Measurements from ENCODE around the gene TOE1. TPM values are rescaled to one million over a fixed set of nuclear protein-coding genes. Genes with fewer than 3 reads are reported as not detected.

Gene TOE1
- total RNA-seq, 1 donor from 2014 or later, result 4.3 TPM

DNA sequence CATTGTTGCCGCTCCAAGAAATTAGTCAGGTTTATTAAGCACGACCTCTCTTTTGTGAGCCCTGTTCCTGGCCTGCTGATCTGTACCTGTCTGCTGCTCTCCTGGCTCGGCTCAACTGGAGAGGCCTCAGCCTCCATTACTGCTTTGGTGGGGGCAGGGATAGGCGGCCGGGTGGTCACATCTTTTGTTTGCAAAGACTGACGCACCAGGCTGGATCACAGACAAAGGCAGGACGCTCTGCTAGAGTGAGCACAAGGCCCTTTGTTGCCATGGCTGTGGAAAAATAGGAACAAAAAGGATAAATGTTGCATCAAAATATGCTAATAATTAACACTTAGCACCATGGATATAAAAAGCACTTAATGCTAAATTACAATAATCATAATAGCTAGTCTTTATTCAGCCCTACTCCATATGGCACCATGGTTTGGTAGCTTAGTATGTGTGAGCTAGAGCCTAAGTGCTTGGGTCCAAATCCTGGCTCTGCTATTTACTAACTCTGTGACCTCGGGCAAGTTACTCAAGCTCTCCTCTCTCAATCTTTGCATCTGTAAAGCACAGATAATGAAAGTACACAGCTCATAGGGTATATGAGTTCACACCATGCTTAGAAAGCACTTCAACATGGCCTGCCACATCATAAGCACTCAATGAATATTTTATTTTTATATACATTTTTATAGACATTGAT lies 42.2 kb upstream of the TOE1 start:
- peak overlapping the region; percentile 26 for H2AFZ ChIP-seq (ENCODE audit: low read depth, low read length)
- H3K27ac Mint-ChIP-seq (ENCODE audit: unreplicated experiment), result no peak overlapping the region
- DNase-seq (ENCODE audit: low read depth), result no peak
- TF ChIP-seq, protein P1, sequence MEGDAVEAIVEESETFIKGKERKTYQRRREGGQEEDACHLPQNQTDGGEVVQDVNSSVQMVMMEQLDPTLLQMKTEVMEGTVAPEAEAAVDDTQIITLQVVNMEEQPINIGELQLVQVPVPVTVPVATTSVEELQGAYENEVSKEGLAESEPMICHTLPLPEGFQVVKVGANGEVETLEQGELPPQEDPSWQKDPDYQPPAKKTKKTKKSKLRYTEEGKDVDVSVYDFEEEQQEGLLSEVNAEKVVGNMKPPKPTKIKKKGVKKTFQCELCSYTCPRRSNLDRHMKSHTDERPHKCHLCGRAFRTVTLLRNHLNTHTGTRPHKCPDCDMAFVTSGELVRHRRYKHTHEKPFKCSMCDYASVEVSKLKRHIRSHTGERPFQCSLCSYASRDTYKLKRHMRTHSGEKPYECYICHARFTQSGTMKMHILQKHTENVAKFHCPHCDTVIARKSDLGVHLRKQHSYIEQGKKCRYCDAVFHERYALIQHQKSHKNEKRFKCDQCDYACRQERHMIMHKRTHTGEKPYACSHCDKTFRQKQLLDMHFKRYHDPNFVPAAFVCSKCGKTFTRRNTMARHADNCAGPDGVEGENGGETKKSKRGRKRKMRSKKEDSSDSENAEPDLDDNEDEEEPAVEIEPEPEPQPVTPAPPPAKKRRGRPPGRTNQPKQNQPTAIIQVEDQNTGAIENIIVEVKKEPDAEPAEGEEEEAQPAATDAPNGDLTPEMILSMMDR (IDR thresholded peaks at IDR 0.05; ENCODE audit: insufficient read depth, low read depth, low read length), result no peak
- no peak for TF ChIP-seq EZH2 (IDR thresholded peaks at IDR 0.05; ENCODE audit: insufficient read depth, low read length)
- H3K4me3 Mint-ChIP-seq (ENCODE audit: unreplicated experiment), result no peak overlapping the region
- H3K9me3 Mint-ChIP-seq (ENCODE audit: unreplicated experiment), result no peaks in the 10 kb centered on the region
- no peak overlapping the region for H3K4me2 ChIP-seq (ENCODE audit: low read length)
- H3K4me1 ChIP-seq (ENCODE audit: insufficient read depth, low read length), result no peaks in the 10 kb centered on the region
- peaks cover 8% of the 10 kb centered on the region for H3K27me3 Mint-ChIP-seq (ENCODE audit: low read depth, unreplicated experiment)
- no peak overlapping the region for H3K9ac ChIP-seq (ENCODE audit: low read length)
- peaks cover 4% of the 10 kb centered on the region for H3K36me3 Mint-ChIP-seq (ENCODE audit: low read depth, unreplicated experiment)
- H3K79me2 ChIP-seq (ENCODE audit: insufficient read depth, low read length), result no peaks in the 10 kb centered on the region
- H3K27me3 ChIP-seq (ENCODE audit: insufficient read depth, low read length), result no peaks in the 10 kb centered on the region
- no peaks in the 10 kb centered on the region for H3K4me1 Mint-ChIP-seq (ENCODE audit: low read depth, unreplicated experiment)
- no peak overlapping the region for H3K4me3 ChIP-seq (ENCODE audit: insufficient read depth, low read depth, low read length)
- no peaks in the 10 kb centered on the region for H3K36me3 ChIP-seq (ENCODE audit: insufficient read depth, low read length)
- no peak overlapping the region for H3K27ac ChIP-seq (ENCODE audit: low read depth, low read length)
- H4K20me1 ChIP-seq (ENCODE audit: insufficient read depth, low read length), result no peaks in the 10 kb centered on the region
- FAIRE-seq, result no peak
- no peaks in the 10 kb centered on the region for H3K9me3 ChIP-seq (ENCODE audit: insufficient read depth, low read depth, low read length)

DNA sequence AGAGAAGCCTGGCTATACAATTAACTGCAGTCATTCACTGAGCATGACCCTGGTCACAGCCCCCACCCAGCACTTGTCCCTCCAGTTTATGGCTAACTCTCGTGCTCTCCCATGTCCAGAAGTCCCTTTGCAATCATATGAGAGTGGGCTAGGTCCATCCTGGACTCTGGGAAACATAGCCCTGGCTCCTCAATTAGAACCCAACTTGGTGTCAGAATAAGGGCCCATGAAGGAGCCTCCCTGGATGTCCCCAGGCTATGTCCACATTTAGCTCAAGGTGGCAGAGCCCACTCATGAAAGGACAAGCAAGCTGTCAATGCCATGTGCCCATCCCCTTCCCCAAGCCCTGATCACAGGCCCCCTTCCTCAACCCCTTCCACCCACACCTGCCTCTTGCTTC lies 40.7 kb upstream of the TOE1 start:
- no peaks in the 10 kb centered on the region for H3K9me3 ChIP-seq (ENCODE audit: insufficient read depth, low read depth, low read length)
- Mint-ChIP-seq H3K4me3 (ENCODE audit: unreplicated experiment) (no peak overlapping the region), H3K4me1 (ENCODE audit: low read depth, unreplicated experiment) (no peaks in the 10 kb centered on the region), H3K36me3 (ENCODE audit: low read depth, unreplicated experiment) (no peaks in the 10 kb centered on the region), H3K27ac (ENCODE audit: unreplicated experiment) (no peak overlapping the region), H3K9me3 (ENCODE audit: unreplicated experiment) (no peaks in the 10 kb centered on the region), H3K27me3 (ENCODE audit: low read depth, unreplicated experiment) (peaks cover 5% of the 10 kb centered on the region)
- no peaks in the 10 kb centered on the region for H3K27me3 ChIP-seq (ENCODE audit: insufficient read depth, low read length)
- FAIRE-seq (no peak), DNase-seq (ENCODE audit: low read depth) (no peak)
- no peaks in the 10 kb centered on the region for H4K20me1 ChIP-seq (ENCODE audit: insufficient read depth, low read length)
- H3K27ac ChIP-seq (ENCODE audit: low read depth, low read length), result no peak overlapping the region
- H3K4me3 ChIP-seq (ENCODE audit: insufficient read depth, low read depth, low read length), result no peak overlapping the region
- no peaks in the 10 kb centered on the region for H3K79me2 ChIP-seq (ENCODE audit: insufficient read depth, low read length)
- TF ChIP-seq, protein P1 (IDR thresholded peaks at IDR 0.05; ENCODE audit: insufficient read depth, low read depth, low read length), result no peak
- no peak for TF ChIP-seq EZH2 (IDR thresholded peaks at IDR 0.05; ENCODE audit: insufficient read depth, low read length)
- no peaks in the 10 kb centered on the region for H3K36me3 ChIP-seq (ENCODE audit: insufficient read depth, low read length)
- peaks cover 4% of the 10 kb centered on the region for H3K4me1 ChIP-seq (ENCODE audit: insufficient read depth, low read length)
- H2AFZ ChIP-seq (ENCODE audit: low read depth, low read length), result no peak overlapping the region
- H3K9ac ChIP-seq (ENCODE audit: low read length), result no peak overlapping the region
- H3K4me2 ChIP-seq (ENCODE audit: low read length), result no peak overlapping the region

DNA sequence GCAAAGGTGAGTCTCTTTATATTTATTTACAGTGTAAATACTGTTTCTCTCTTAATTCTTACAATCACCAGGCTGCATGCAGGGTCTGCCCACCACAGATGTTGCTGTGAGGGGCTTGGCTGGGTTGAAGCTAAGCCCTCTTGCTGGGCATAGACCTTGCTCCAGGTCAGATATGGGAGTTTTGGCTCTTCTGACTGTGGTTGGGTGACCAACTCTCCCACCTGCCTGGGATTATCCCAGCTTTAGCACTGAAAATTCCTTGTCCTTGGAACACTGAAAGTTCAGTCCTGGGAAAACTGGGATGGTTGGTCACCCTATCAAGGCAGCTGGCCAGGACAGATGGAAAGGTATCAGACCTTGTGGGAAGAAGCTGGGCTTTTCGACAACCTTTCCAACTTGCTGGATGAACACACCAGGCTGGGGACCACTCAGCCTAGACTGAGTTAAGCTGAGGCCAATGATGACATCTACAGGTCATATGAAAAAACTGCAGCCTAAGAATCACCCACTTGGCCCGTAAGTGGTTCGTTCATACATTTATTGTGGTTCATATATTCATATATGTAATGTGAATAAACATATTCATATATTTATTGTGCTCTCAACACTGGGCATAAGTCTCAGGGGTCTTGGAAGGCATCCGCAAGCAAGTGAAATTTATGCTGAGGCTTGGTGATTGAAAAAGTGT lies 39.8 kb upstream of the TOE1 start:
- no peaks in the 10 kb centered on the region for H3K9me3 Mint-ChIP-seq (ENCODE audit: unreplicated experiment)
- peak; percentile 49 for DNase-seq (ENCODE audit: low read depth)
- H3K27me3 Mint-ChIP-seq (ENCODE audit: low read depth, unreplicated experiment), result peaks cover 5% of the 10 kb centered on the region
- H3K27ac Mint-ChIP-seq (ENCODE audit: unreplicated experiment), result no peak overlapping the region
- FAIRE-seq, result peak; percentile 32
- no peaks in the 10 kb centered on the region for H3K4me1 Mint-ChIP-seq (ENCODE audit: low read depth, unreplicated experiment)
- H3K4me3 Mint-ChIP-seq (ENCODE audit: unreplicated experiment), result no peak overlapping the region
- Histone ChIP-seq H3K9ac (ENCODE audit: low read length) (no peak overlapping the region), H3K27ac (ENCODE audit: low read depth, low read length) (no peak overlapping the region), H3K4me1 (ENCODE audit: insufficient read depth, low read length) (peaks cover 10% of the 10 kb centered on the region), H3K4me3 (ENCODE audit: insufficient read depth, low read depth, low read length) (no peak overlapping the region), H3K79me2 (ENCODE audit: insufficient read depth, low read length) (no peaks in the 10 kb centered on the region), H3K36me3 (ENCODE audit: insufficient read depth, low read length) (no peaks in the 10 kb centered on the region), H4K20me1 (ENCODE audit: insufficient read depth, low read length) (no peaks in the 10 kb centered on the region), H3K9me3 (ENCODE audit: insufficient read depth, low read depth, low read length) (no peaks in the 10 kb centered on the region), H3K4me2 (ENCODE audit: low read length) (no peak overlapping the region), H3K27me3 (ENCODE audit: insufficient read depth, low read length) (no peaks in the 10 kb centered on the region), H2AFZ (ENCODE audit: low read depth, low read length) (no peak overlapping the region)
- no peaks in the 10 kb centered on the region for H3K36me3 Mint-ChIP-seq (ENCODE audit: low read depth, unreplicated experiment)
- no peak for TF ChIP-seq EZH2 (IDR thresholded peaks at IDR 0.05; ENCODE audit: insufficient read depth, low read length)
- TF ChIP-seq, protein P1 (IDR thresholded peaks at IDR 0.05; ENCODE audit: insufficient read depth, low read depth, low read length), result peak; percentile 84
